Keratinocyte (primary cell): ENCODE data around the gene MAGI1. TPM values are rescaled to one million over a fixed set of nuclear protein-coding genes. Genes with fewer than 3 reads are reported as not detected.

Experiments
- DNase-seq: peaks from one replicate; pipeline ENCODE4 v3.0.0-alpha.2; 2011; ENCODE audit warnings: low read depth, missing footprints, low spot score
- FAIRE-seq: peaks from 2 replicates; lab custom pipeline; 2011; peaks lifted over from hg19 to GRCh38; lab: Jason Lieb, UNC
- H2AFZ ChIP-seq: 2 replicates; pipeline ENCODE4 v1.6.0; 2012; ENCODE audit warnings: low read length, control low read depth, inconsistent platforms; ENCODE audit not compliant: control insufficient read depth
- H3K27ac ChIP-seq: 2 replicates; pipeline ENCODE4 v1.5.1; 2011; ENCODE audit warnings: low read length; ENCODE audit not compliant: control insufficient read depth, insufficient read depth
- H3K27me3 ChIP-seq: 3 replicates; pipeline ENCODE4 v1.6.0; 2011; ENCODE audit warnings: low read length; ENCODE audit not compliant: control insufficient read depth, insufficient read depth; ENCODE audit errors: extremely low read depth
- H3K36me3 ChIP-seq, 2 experiments: 2 replicates in 1 of 2; 3 replicates in 1 of 2; pipeline ENCODE4 v1.5.1; 2011; ENCODE audit warnings: low read length in 2 of 2, mild to moderate bottlenecking in 1 of 2; ENCODE audit not compliant: control insufficient read depth in 2 of 2, insufficient read depth in 2 of 2; ENCODE audit errors: extremely low read depth in 1 of 2
- H3K4me1 ChIP-seq: 3 replicates; pipeline ENCODE4 v1.5.1; 2011; ENCODE audit warnings: low read length; ENCODE audit not compliant: control insufficient read depth, insufficient read depth; ENCODE audit errors: extremely low read depth
- H3K4me2 ChIP-seq: 3 replicates; pipeline ENCODE4 v1.6.0; 2011; ENCODE audit warnings: low read depth, low read length; ENCODE audit not compliant: control insufficient read depth, insufficient read depth; ENCODE audit errors: extremely low read depth
- H3K4me3 ChIP-seq, 3 experiments: fragments of 200-600 bp in 1 of 3; sonication (generic) in 1 of 3; 2 replicates in 2 of 3; 3 replicates in 1 of 3; pipeline ENCODE4 v1.5.1; 2011 to 2016; ENCODE audit warnings: low read length in 3 of 3, mild to moderate bottlenecking in 3 of 3, control low read depth in 2 of 3, inconsistent platforms in 1 of 3, low read depth in 1 of 3, mixed read lengths in 1 of 3, mixed run types in 1 of 3, moderate library complexity in 1 of 3; ENCODE audit not compliant: control insufficient read depth in 2 of 3, insufficient read depth in 2 of 3; ENCODE audit errors: extremely low read depth in 1 of 3
- H3K79me2 ChIP-seq: 2 replicates; pipeline ENCODE4 v1.6.0; 2012; ENCODE audit warnings: low read length; ENCODE audit not compliant: control insufficient read depth, insufficient read depth
- H3K9ac ChIP-seq: 3 replicates; pipeline ENCODE4 v1.6.0; 2011; ENCODE audit warnings: low read length; ENCODE audit not compliant: control insufficient read depth, insufficient read depth; ENCODE audit errors: extremely low read depth
- H3K9me1 ChIP-seq: 3 replicates; pipeline ENCODE4 v1.6.0; 2011; ENCODE audit warnings: low read length; ENCODE audit not compliant: control insufficient read depth, insufficient read depth; ENCODE audit errors: extremely low read depth
- H3K9me3 ChIP-seq: 2 replicates; pipeline ENCODE4 v1.5.1; 2012; ENCODE audit warnings: low read depth, low read length; ENCODE audit not compliant: control insufficient read depth
- H4K20me1 ChIP-seq: 3 replicates; pipeline ENCODE4 v1.6.0; 2011; ENCODE audit warnings: low read length; ENCODE audit not compliant: control insufficient read depth, insufficient read depth; ENCODE audit errors: extremely low read depth
- CTCF ChIP-seq, 3 experiments: IDR thresholded peaks in 1 of 3; conservative IDR thresholded peaks in 1 of 3; optimal IDR thresholded peaks in 1 of 3; 2 replicates in 2 of 3; 3 replicates in 1 of 3; pipeline versions ENCODE3 to v1.5.1; 2011; ENCODE audit warnings: low read length in 3 of 3, mild to moderate bottlenecking in 3 of 3, moderate library complexity in 2 of 3, control low read depth in 1 of 3, inconsistent platforms in 1 of 3; ENCODE audit not compliant: insufficient read depth in 2 of 3; ENCODE audit errors: extremely low read depth in 1 of 3
- EZH2 ChIP-seq: IDR thresholded peaks from one replicate; pipeline ENCODE4 v1.6.1; 2012; ENCODE audit warnings: inconsistent platforms, mild to moderate bottlenecking, low read length, moderate library complexity
- dilution Hi-C: fragments of 300-500 bp; cut with MboI; formaldehyde crosslinking; loops from one replicate; pipeline ENCODE4 v1.7.0; 2020; ENCODE audit warnings: low sequenced_read_pairs; ENCODE audit not compliant: extremely low pct_ligation_motif_present
- polyA plus RNA-seq, 5 experiments: library from polyadenylated mRNA; depleted of rRNA in 3 of 5; stranded (reverse) in 3 of 5; stranded (forward) in 1 of 5; unstranded in 1 of 5; fragments of >200 nt; gene quantifications; 1 replicate in 1 of 5; 2 replicates in 3 of 5; 3 replicates in 1 of 5; pipeline versions ENCODE4 v1.2.1 to v1.2.3, GENCODE V29; 2011 to 2012; ENCODE audit warnings: missing spikeins in 2 of 5, low read depth in 1 of 5, low replicate concordance in 1 of 5

Gene MAGI1
- polyA plus RNA-seq, 1 donor (not counting 4 experiments of a cell fraction or from before 2014, with no cell fraction given): 10.9 TPM

- Histone ChIP-seq H3K36me3 (no peaks in the 10 kb centered on the region), H3K9me3 (no peaks in the 10 kb centered on the region), H3K4me3 (no peak overlapping the region), H3K27me3 (no peaks in the 10 kb centered on the region), H3K9ac (no peak overlapping the region), H3K9me1 (no peaks in the 10 kb centered on the region), H2AFZ (no peak overlapping the region), H3K27ac (no peak overlapping the region), H3K4me2 (no peak overlapping the region), H3K4me1 (no peaks in the 10 kb centered on the region), H3K79me2 (no peaks in the 10 kb centered on the region), H4K20me1 (no peaks in the 10 kb centered on the region)
- dilution Hi-C loops: no loop called here
- TF ChIP-seq EZH2 (no peak), CTCF (optimal IDR thresholded peaks at IDR 0.05 in 1 of 3, IDR thresholded peaks at IDR 0.05 in 1 of 3, conservative IDR thresholded peaks at IDR 0.05 in 1 of 3; ENCODE audit: extremely low read depth in 1 of 3, insufficient read depth in 2 of 3, low read length in 3 of 3) (no peak)
- FAIRE-seq (no peak), DNase-seq (no peak)
Observed at GRCh38 chr3:65500398-65501306, 538.1 kb downstream of the MAGI1 start.

- DNase-seq (no peak), FAIRE-seq (no peak)
- H3K79me2 ChIP-seq: no peaks in the 10 kb centered on the region
- H3K4me2 ChIP-seq: no peak overlapping the region
- no peak overlapping the region for H3K4me3 ChIP-seq
- H3K27ac ChIP-seq: no peak overlapping the region
- H3K9ac ChIP-seq: no peak overlapping the region
- no peaks in the 10 kb centered on the region for H3K9me1 ChIP-seq
- no peak overlapping the region for H2AFZ ChIP-seq
- H4K20me1 ChIP-seq: no peaks in the 10 kb centered on the region
- TF ChIP-seq EZH2 (no peak), CTCF (optimal IDR thresholded peaks at IDR 0.05 in 1 of 3, IDR thresholded peaks at IDR 0.05 in 1 of 3, conservative IDR thresholded peaks at IDR 0.05 in 1 of 3; ENCODE audit: extremely low read depth in 1 of 3, insufficient read depth in 2 of 3, low read length in 3 of 3) (no peak)
- dilution Hi-C loops: no loop called here
- H3K27me3 ChIP-seq: no peaks in the 10 kb centered on the region
- no peaks in the 10 kb centered on the region for H3K36me3 ChIP-seq
- H3K9me3 ChIP-seq: no peaks in the 10 kb centered on the region
- H3K4me1 ChIP-seq: no peaks in the 10 kb centered on the region
Observed at GRCh38 chr3:65497846-65498245, 540.9 kb downstream of the MAGI1 start.
